CD4-positive, alpha-beta T cell treated with Interleukin-6 for 4 hours (primary cell): ENCODE measurements around the gene RAD1.
"Not testable (repeated sequence)": the region's sequence is repeated elsewhere in the genome, so short reads cannot be mapped to it uniquely, and the experiment has no call there.

Source experiments
- DNase-seq: peaks from one replicate; pipeline ENCODE4 v3.0.0-alpha.2; 2020; ENCODE audit warnings: mixed read lengths

RAD1 gene

GRCh38 chr5:34915139-34915855 is at the start of gene RAD1, which contains the start of gene BRIX1:
Gene RAD1, minus strand, starts transcription at chr5:34915504. Its CDS starts 612 bp downstream, at chr5:34914892.
Gene BRIX1, plus strand, starts transcription at chr5:34915711. Its CDS starts 28 bp downstream, at chr5:34915739.
- peak; percentile 94 for DNase-seq

DNA sequence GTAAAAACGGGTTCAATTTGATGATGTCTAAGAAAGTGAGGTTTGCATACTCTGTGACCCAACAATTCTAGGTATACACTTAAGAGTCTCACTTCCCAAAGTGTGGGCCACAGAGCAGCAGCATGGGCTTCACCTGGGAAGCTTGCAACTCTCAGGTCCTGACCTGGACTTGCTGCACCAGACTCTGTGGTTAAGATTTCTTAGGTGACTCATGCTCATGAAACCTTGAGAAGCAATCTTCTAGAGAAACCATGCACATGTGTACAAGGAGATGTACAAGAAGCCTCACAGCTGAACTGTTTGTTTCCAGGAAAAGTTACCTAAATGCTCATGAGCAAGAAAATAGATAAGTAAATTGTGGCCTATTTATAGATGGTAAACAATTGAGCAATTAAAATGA is 44.0 kb upstream of the RAD1 start:
- DNase-seq = no peak

DNA sequence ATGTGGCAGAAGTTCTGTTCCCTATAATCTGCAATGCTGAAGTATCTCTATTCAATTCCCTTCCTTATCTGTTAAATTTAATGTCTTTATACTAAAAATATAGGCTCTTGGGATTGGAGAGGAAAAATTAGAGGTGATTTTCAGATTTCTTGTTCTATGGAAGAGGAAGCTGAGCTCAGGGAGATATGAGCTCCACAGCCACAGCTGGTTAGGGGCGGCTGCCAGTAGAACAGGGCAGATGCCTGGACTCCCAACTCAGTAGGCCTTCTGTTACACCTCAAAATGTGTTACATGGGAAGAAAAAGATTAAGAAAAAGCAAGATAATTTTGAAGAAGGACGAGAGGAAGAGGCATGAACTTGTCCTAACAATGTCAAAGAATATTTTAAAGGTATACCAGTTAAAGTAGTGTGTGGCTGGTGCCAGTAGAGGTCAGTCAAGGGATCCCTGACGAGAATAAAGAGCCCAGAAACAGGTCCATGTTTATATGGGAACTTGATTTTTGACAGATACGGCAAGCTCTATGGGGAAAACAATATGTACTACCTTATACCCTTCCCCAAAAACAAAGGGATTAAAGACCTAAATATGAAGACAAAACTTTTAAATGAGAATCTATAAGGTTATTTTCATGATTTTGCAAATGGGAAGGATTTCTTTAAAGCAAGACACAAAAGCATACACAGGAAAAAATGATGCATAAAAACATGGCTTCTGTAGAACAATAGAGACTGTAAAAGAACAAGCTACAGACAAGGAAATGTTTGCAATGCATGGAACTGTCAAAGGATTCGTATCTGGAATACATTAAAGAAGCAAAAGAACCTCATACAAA is 42.8 kb upstream of the RAD1 start:
- peak; percentile 9 for DNase-seq

DNA sequence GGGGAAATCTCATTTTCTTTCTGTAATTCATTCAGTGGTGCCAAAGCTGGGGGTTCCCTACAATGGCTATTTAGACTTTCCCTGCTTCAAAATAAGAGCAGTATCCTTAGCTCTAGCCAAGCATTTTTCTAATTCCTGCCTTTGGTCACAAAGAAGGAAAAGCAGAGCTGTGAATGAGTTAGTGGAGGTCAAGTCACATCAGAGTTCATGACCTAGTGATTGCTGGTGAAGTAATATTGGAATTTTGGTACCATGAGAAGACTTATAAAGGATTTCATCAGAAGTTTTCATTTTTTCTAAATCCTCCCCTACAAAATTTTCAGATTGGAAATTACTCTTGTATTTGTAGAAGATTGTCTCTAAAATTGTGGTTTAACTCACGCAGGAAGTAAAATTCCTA is 42.0 kb upstream of the RAD1 start:
- no peak for DNase-seq

- no peak for DNase-seq
Measured at GRCh38 chr5:34944460-34945047, 29.2 kb upstream of the RAD1 start.

- no peak for DNase-seq
Measured at GRCh38 chr5:34944044-34944443, 28.7 kb upstream of the RAD1 start.

- no peak for DNase-seq
Measured at GRCh38 chr5:34941936-34942335, 26.6 kb upstream of the RAD1 start.

- DNase-seq = no peak
Measured at GRCh38 chr5:34932947-34933346, 17.6 kb upstream of the RAD1 start.

GRCh38 chr5:34930870-34931269 is 15.6 kb upstream of the RAD1 start:
- no peak for DNase-seq

DNA sequence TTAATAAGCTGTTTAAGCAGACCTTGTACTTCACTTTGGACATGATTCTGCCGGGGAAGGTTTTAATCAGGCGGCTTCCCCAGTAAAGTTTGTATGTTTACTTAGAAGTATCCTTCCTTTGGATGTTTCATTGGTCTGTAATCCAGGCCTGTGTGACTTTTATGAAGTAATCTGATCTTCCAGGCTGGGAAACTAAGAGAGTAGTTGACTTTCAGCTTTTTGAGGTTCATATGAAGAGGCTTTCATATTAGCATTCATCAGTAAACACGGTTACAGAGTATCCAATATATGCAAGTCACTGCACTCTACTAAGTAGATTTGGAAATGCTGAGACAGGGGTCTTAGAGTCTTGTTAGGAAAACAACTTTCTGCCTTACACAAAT is 15.1 kb upstream of the RAD1 start:
- no peak for DNase-seq

GRCh38 chr5:34929720-34930461 is 14.6 kb upstream of the RAD1 start:
- peak; percentile 85 for DNase-seq

- peak; percentile 98 for DNase-seq
Measured at GRCh38 chr5:34929134-34929719, 13.9 kb upstream of the RAD1 start, which contains the start of gene DNAJC21. Gene DNAJC21, plus strand, starts transcription at chr5:34929559. Its CDS starts 261 bp downstream, at chr5:34929820.

DNA sequence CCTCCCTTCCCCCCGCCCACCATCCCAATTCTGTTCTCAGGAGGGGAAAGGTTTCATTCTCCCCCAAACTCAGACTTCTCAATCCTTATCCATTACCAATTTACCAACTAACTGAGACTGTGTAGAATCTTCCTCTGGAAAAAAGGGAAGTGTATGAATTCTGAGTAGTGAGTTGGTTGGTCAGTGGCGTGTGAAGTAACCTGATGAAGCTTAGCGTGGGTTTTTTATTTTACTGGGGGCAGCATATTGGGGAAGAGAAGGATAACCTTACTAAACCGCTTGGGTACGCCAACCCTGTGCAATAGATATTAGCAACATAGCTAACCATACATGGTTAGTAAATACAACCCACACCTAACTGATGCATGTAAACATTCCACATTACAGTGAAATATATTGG is 13.0 kb upstream of the RAD1 start:
- DNase-seq = no peak

- DNase-seq = no peak
Measured at GRCh38 chr5:34927785-34928184, 12.5 kb upstream of the RAD1 start.

DNA sequence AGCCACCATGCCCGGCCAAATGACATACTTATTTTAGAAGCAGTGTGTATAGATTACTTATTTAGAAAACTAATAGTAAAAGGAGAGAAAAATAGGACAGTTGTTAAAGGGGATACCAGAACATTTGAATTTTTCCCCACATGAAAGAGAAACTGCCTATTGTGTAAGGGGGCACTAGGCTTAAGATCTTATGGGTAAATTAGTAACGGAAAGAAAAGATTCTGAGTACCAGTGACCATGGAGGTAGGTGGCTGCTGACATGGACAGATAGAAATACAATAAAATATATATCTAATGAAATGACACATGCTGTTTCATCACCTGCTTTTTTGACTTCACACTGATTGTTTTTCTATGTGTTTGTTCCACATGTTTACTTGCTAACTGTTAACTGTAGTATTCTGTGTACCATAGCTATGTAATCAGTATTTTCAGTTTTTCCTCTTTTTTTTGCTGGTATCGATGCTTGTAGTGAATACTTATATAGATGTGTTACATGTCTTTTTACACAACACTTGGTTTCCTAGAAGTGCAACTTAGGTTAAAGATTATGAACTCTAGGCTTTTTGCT is 11.1 kb upstream of the RAD1 start:
- no peak for DNase-seq

DNA sequence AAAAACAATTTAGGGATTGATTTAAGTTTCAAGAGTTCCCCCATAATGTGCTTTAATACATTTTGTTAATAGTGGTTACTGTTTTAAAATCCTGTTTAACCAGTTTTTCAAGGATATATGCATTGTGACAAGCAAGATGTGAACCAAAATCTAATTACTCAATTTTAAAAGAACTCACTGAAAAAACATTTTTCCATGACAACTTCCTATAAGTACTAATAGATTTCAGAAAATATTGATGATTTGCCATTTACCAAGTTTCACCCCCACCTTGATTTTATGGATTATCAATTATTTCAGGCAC is 9.1 kb upstream of the RAD1 start:
- DNase-seq = no peak

- peak; percentile 43 for DNase-seq
Measured at GRCh38 chr5:34923694-34924461, 8.6 kb upstream of the RAD1 start.

GRCh38 chr5:34923256-34923655 is 8.0 kb upstream of the RAD1 start:
- DNase-seq = not testable (repeated sequence)

DNA sequence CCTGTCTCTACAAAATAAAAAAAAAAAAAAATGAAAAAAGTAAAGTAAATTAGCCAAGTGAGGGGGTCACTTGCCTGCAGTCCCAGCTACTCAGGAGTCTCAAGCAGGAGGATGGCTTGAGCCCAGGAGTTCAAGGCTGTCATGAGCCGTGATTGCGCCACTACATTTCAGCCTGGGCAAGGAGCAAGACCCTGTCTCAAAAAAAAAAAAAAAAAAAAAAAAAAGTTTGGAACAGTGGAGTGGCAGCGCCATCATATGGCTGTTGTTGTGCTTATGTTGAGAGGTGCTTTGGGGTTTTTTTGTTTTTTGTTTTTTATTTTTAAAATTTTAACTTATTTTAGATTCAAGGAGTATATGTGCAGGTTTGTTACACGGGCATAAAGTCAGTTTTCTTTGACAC is 3.8 kb upstream of the RAD1 start:
- DNase-seq = no peak

DNA sequence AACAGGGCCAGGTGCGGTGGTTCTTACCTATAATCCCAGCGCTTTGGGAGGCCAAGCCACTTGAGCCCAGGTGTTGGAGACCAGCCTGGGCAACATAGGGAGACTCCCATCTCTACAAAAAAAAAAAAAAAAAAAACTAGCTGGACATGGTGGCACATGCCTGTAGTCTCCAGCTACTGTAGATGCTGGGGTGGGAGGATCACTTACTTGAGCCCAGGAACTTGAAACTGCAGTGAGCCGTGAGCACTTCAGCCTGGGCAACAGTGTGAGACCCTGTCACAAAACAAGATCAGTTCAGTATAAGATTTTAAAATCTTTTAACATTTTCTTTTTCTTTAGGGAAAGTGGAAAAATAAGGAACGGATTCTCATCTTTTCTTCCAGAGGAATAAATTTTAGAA is 2.7 kb upstream of the RAD1 start:
- DNase-seq = no peak

DNA sequence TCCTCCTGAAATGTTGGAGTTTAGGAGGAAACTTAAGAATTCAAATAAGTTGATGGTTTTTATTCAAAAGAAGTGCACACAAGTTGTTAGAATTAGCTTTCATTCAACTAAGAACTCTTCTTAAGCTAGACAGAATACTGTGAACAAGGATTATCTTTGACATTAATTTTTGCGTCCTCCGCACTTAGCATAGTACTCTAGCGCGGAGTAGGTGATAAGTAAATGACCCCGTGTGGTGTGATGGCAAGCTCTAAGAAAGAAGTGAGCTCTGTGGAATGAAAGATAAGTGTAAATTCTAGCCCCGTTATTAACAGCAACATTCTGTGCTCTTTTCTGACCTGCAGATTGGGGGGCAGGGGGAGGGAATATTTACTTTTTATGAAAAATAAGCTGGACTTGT is 1.2 kb upstream of the RAD1 start:
- DNase-seq = no peak

GRCh38 chr5:34915856-34916192 is 520 bp upstream of the RAD1 start:
- peak; percentile 30 for DNase-seq
